ENCODE measurements around the gene TAF9. TPM values are rescaled to one million over a fixed set of nuclear protein-coding genes. Genes with fewer than 3 reads are reported as not detected.
"Not testable (repeated sequence)": the region's sequence is repeated elsewhere in the genome, so short reads cannot be mapped to it uniquely, and the experiment has no call there.

Gene TAF9
- total RNA-seq, 1 donor from 2014 or later: 32.2 TPM

DNA sequence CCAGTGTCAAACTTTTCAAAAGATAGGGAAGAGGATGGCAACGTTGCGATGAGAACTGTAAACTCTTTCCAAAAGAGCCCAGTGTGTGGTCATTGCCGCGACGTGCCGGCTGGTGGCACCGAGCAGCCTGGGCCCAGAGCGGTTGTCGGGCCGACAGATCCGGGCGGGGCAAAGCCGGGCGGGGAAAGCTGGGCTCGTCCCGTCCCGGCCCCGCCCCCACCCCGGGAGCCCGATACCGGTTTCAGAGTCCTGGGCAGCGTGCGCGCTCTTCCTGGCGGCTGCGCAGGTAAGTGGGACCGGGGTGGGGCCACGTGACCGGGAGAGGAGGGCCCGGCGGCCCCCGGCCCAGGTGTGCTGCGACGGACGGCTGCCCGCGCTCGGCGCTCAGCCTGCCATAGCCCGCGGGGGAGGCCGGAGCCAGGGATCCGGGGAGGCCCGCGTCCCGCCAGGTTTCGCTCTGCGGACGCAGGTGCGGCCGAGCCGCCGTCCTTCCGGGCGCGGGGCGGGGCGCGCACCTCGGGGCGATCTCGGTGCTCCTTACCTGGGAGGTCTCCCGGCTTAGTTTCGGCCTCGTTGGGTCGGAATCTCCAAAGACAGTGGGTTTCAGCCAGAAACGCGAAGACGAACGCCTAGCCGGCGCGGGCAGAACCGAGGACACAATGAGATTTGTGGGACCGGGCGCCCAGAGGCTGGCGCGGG, 45.7 kb upstream of the TAF9 start, which contains the start of gene MARVELD2:
MARVELD2 (plus strand) TSS at position 232 of the 699 bp plus-strand sequence. CDS start 4,270 bp downstream, outside the sequence.
- DNase-seq: peak; percentile 63
- Histone ChIP-seq H3K9me3 (replicated peaks) (no peaks in the 10 kb centered on the region), H3K27me3 (ENCODE audit: low read depth) (no peaks in the 10 kb centered on the region), H3K4me1 (peaks cover 12% of the 10 kb centered on the region), H3K27ac (replicated peaks) (no peak within 1 kb of the TSS), H3K4me3 (peak within 1 kb of the TSS; percentile 74), H3K36me3 (peaks cover 51% of the 10 kb centered on the region)
- intact Hi-C loops (cut with micrococcal nuclease): no loop called here
- TF ChIP-seq, protein P1, sequence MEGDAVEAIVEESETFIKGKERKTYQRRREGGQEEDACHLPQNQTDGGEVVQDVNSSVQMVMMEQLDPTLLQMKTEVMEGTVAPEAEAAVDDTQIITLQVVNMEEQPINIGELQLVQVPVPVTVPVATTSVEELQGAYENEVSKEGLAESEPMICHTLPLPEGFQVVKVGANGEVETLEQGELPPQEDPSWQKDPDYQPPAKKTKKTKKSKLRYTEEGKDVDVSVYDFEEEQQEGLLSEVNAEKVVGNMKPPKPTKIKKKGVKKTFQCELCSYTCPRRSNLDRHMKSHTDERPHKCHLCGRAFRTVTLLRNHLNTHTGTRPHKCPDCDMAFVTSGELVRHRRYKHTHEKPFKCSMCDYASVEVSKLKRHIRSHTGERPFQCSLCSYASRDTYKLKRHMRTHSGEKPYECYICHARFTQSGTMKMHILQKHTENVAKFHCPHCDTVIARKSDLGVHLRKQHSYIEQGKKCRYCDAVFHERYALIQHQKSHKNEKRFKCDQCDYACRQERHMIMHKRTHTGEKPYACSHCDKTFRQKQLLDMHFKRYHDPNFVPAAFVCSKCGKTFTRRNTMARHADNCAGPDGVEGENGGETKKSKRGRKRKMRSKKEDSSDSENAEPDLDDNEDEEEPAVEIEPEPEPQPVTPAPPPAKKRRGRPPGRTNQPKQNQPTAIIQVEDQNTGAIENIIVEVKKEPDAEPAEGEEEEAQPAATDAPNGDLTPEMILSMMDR (IDR thresholded peaks at IDR 0.05; ENCODE audit: borderline replicate concordance): peak; percentile 44

DNA sequence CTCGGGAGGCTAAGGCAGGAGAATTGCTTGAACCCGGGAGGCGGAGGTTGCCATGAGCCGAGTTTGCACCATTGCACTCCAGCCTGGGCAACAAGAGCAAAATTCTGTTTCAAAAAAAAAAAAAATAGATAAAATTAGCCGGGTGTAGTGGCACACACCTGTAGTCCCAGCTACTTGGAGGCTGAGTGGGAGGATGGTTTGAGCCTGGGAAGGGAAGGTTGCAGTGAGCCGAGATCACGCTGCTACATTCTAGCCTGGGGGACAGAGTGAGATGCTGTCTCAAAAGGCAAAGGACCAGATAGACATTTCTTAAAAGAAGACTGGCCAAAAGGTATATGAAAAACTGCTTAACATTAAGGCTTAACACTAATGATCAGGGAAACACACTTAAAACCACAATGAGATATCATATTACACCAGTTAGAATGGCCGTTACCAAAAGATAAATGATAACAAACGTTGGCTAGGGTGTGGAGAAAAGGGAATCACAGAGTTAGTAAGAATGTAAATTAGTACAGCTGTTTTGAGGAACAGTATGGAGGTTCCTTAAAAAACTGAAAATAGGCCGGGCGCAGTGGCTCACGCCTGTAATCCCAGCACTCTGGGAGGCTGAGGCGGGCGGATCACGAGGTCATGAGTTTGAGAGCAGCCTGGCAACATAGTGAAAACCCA, 35.5 kb upstream of the TAF9 start:
- no peaks in the 10 kb centered on the region for H3K4me1 ChIP-seq
- no peaks in the 10 kb centered on the region for H3K27me3 ChIP-seq (ENCODE audit: low read depth)
- no peak overlapping the region for H3K4me3 ChIP-seq
- TF ChIP-seq, protein P1 (IDR thresholded peaks at IDR 0.05; ENCODE audit: borderline replicate concordance): no peak
- H3K9me3 ChIP-seq (replicated peaks): peaks cover 4% of the 10 kb centered on the region
- intact Hi-C loops (cut with micrococcal nuclease): no loop called here
- no peak for DNase-seq
- H3K36me3 ChIP-seq: peaks cover 89% of the 10 kb centered on the region
- no peak overlapping the region for H3K27ac ChIP-seq (replicated peaks)

DNA sequence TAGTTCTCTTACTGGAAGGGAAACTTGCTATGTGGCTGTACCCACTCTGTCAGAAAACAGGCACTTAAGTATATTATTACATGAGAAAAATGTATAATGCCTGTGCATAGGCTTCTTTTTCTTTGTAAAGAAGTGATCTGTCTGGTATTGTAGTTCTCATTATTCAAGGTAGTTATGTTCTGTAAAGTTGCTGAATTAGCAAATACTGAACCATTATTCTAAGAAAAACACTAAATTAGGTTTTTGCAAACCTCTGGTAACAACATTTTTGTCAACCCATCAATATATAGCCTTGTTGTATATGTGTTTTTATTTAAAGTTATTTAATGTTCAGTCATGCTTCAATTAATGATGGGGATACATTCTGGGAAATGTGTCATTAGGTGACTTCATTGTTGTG, 9.1 kb upstream of the TAF9 start:
- Histone ChIP-seq H3K36me3 (peaks cover 82% of the 10 kb centered on the region), H3K27me3 (ENCODE audit: low read depth) (no peaks in the 10 kb centered on the region), H3K9me3 (replicated peaks) (no peaks in the 10 kb centered on the region), H3K27ac (replicated peaks) (no peak overlapping the region), H3K4me1 (no peaks in the 10 kb centered on the region), H3K4me3 (no peak overlapping the region)
- intact Hi-C loops (cut with micrococcal nuclease): no loop called here
- no peak for DNase-seq
- TF ChIP-seq, protein P1 (IDR thresholded peaks at IDR 0.05; ENCODE audit: borderline replicate concordance): no peak

DNA sequence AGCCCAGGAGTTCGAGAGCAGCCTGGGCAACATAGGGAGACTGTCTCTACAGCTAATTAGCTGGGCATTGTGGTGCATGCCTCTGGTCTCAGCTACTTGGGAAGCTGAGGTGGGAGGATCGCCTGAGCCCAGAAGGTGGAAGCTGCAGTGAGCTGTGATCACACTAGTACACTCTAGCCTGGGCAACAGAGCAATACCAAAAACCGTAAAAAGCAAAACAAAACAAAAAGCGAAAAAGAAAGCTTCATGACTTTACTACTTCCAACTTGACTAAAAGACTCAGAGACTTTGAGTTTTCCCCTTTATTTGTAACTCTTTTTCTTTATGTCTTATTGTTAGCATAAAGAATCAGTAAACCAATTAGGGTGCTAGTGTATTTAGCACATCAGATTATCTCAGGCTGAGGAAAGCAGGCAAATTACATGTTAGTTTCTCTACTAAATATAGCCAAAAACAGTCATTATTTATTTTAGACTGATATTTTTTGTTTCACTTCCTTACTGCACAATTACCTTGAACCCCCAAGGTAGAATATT, 5.7 kb upstream of the TAF9 start:
- no peak for DNase-seq
- intact Hi-C loops (cut with micrococcal nuclease): no loop called here
- Histone ChIP-seq H3K27me3 (ENCODE audit: low read depth) (no peaks in the 10 kb centered on the region), H3K36me3 (peaks cover 49% of the 10 kb centered on the region), H3K4me1 (peaks cover 22% of the 10 kb centered on the region), H3K4me3 (no peak overlapping the region), H3K9me3 (replicated peaks) (no peaks in the 10 kb centered on the region), H3K27ac (replicated peaks) (no peak overlapping the region)
- TF ChIP-seq, protein P1 (IDR thresholded peaks at IDR 0.05; ENCODE audit: borderline replicate concordance): no peak

DNA sequence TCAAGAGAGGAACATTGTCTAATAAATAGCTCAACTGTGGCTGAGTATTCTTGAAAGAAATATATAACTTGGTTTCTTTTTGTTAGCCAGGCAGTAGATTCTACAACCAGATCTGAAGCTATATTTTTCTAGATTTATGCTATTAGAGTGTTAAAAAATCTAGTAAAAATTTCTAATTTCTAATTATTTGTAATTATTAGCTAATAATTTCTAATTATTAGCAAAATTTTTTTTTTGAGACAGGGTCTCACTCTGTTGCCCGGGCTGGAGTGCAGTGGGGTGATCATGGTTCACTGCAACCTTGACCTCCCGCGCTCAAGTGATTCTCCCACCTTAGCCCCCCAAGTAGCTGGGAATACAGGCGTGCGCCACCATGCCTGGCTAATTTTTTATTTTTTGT, 3.1 kb upstream of the TAF9 start:
- Histone ChIP-seq H3K9me3 (replicated peaks) (no peaks in the 10 kb centered on the region), H3K36me3 (peaks cover 27% of the 10 kb centered on the region), H3K27me3 (ENCODE audit: low read depth) (no peaks in the 10 kb centered on the region), H3K4me1 (peaks cover 46% of the 10 kb centered on the region), H3K27ac (replicated peaks) (no peak overlapping the region), H3K4me3 (no peak overlapping the region)
- no peak for DNase-seq
- TF ChIP-seq, protein P1 (IDR thresholded peaks at IDR 0.05; ENCODE audit: borderline replicate concordance): no peak
- intact Hi-C loops (cut with micrococcal nuclease): no loop called here

DNA sequence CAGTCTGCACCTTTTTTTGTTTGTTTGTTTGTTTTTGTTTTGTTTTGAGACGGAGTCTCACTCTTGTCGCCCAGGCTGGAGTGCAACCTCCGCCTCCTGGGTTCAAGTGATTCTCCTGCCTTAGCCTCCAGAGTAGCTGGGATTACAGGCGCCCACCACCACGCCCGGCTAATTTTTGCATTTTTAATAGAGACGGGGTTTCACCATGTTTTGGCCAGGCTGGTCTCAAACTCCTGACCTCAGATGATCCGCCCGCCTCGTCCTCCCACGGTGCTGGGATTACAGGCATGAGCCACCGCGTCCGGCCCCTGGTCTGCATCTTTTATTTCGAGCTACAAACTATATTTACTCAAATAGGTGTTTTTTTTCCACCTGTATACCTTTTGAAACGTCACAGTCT, 1.0 kb upstream of the TAF9 start:
- peak overlapping the region; percentile 97 for H3K27ac ChIP-seq (replicated peaks)
- H3K4me1 ChIP-seq: peaks cover 49% of the 10 kb centered on the region
- H3K36me3 ChIP-seq: peaks cover 30% of the 10 kb centered on the region
- DNase-seq; H3K27me3 ChIP-seq (ENCODE audit: low read depth); H3K9me3 ChIP-seq (replicated peaks); intact Hi-C loops (cut with micrococcal nuclease): not testable (repeated sequence)
- peak overlapping the region; percentile 89 for H3K4me3 ChIP-seq
